ENCODE measurements around the gene SLC30A10.
"Not testable (repeated sequence)": the region's sequence is repeated elsewhere in the genome, so short reads cannot be mapped to it uniquely, and the experiment has no call there.

The SLC30A10 gene

GRCh38 chr1:219927298-219927955, 930 bp downstream of the SLC30A10 start:
- DNase-seq: no peak

GRCh38 chr1:219926363-219926998, 1.9 kb downstream of the SLC30A10 start:
- no peak for DNase-seq

GRCh38 chr1:219924342-219924741, 4.0 kb downstream of the SLC30A10 start:
- no peak for DNase-seq

- DNase-seq: no peak
These were observed 10.4 kb downstream of the SLC30A10 start for GRCh38 chr1:219917851-219918466.

- no peak for DNase-seq
These were observed 11.1 kb downstream of the SLC30A10 start for GRCh38 chr1:219917281-219917680.

- DNase-seq: no peak
These were observed 12.1 kb downstream of the SLC30A10 start for GRCh38 chr1:219916257-219916656.

GRCh38 chr1:219913005-219913770, 15.2 kb downstream of the SLC30A10 start:
- DNase-seq: no peak

GRCh38 chr1:219910716-219911115, 17.6 kb downstream of the SLC30A10 start:
- no peak for DNase-seq

GRCh38 chr1:219909476-219909875, 18.9 kb downstream of the SLC30A10 start:
- no peak for DNase-seq

- no peak for DNase-seq
These were observed 20.2 kb downstream of the SLC30A10 start for GRCh38 chr1:219908170-219908569.

- DNase-seq: no peak
These were observed 20.6 kb downstream of the SLC30A10 start for GRCh38 chr1:219907772-219908070.

- DNase-seq: no peak
These were observed 21.2 kb downstream of the SLC30A10 start for GRCh38 chr1:219906924-219907771.

- not testable (repeated sequence) for DNase-seq
These were observed 21.8 kb downstream of the SLC30A10 start for GRCh38 chr1:219906565-219906923.

- no peak for DNase-seq
These were observed 22.8 kb downstream of the SLC30A10 start for GRCh38 chr1:219905524-219905923.

GRCh38 chr1:219904934-219905333, 23.4 kb downstream of the SLC30A10 start:
- no peak for DNase-seq

GRCh38 chr1:219903353-219903871, 24.9 kb downstream of the SLC30A10 start:
- DNase-seq: no peak

- no peak for DNase-seq
These were observed 25.4 kb downstream of the SLC30A10 start for GRCh38 chr1:219902951-219903350.

- DNase-seq: no peak
These were observed 27.5 kb downstream of the SLC30A10 start for GRCh38 chr1:219900882-219901281.

GRCh38 chr1:219900201-219900600, 28.2 kb downstream of the SLC30A10 start:
- DNase-seq: no peak

- no peak for DNase-seq
These were observed 30.0 kb downstream of the SLC30A10 start for GRCh38 chr1:219898375-219898774.

GRCh38 chr1:219897914-219898313, 30.4 kb downstream of the SLC30A10 start:
- DNase-seq: no peak

GRCh38 chr1:219892271-219892670, 36.1 kb downstream of the SLC30A10 start:
- DNase-seq: not testable (repeated sequence)

- not testable (repeated sequence) for DNase-seq
These were observed 36.5 kb downstream of the SLC30A10 start for GRCh38 chr1:219891846-219892245.

Measured in activated effector memory CD4-positive, alpha-beta T cell treated with anti-CD3 and anti-CD28 coated beads, Interleukin-2, amount 50 U/mL, for 16 hours (primary cell).